Subcutaneous adipose tissue (tissue), 4 donors: ENCODE results near the gene TTC9B. TPM values are rescaled to one million over a fixed set of nuclear protein-coding genes. Genes with fewer than 3 reads are reported as not detected.

Experiments used
- total RNA-seq, 4 donors: library from RNA; depleted of rRNA; stranded (reverse); fragments of >200 nt; gene quantifications; one replicate each; pipeline ENCODE4 v1.1.0, GENCODE V29; 2016
- TF ChIP-seq, protein P1 (sequence below): fragments of 450-650 bp; IDR thresholded peaks from one replicate; pipeline ENCODE4 v1.5.1; 2016; ENCODE audit warnings: low read depth, mild to moderate bottlenecking, control low read depth, antibody characterized with exemption, moderate library complexity

The TTC9B gene
- not detected for total RNA-seq

- TF ChIP-seq, protein P1, sequence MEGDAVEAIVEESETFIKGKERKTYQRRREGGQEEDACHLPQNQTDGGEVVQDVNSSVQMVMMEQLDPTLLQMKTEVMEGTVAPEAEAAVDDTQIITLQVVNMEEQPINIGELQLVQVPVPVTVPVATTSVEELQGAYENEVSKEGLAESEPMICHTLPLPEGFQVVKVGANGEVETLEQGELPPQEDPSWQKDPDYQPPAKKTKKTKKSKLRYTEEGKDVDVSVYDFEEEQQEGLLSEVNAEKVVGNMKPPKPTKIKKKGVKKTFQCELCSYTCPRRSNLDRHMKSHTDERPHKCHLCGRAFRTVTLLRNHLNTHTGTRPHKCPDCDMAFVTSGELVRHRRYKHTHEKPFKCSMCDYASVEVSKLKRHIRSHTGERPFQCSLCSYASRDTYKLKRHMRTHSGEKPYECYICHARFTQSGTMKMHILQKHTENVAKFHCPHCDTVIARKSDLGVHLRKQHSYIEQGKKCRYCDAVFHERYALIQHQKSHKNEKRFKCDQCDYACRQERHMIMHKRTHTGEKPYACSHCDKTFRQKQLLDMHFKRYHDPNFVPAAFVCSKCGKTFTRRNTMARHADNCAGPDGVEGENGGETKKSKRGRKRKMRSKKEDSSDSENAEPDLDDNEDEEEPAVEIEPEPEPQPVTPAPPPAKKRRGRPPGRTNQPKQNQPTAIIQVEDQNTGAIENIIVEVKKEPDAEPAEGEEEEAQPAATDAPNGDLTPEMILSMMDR, result no peak
Observed at GRCh38 chr19:40217934-40218890, at the start of gene TTC9B. Gene TTC9B, minus strand, starts transcription at chr19:40218384. Its CDS starts 3 bp downstream, at chr19:40218381.

GRCh38 chr19:40267601-40267997 lies 49.4 kb upstream of the TTC9B start:
- TF ChIP-seq, protein P1, result no peak

- TF ChIP-seq, protein P1, result no peak
Observed at GRCh38 chr19:40266912-40267600, 48.9 kb upstream of the TTC9B start.

GRCh38 chr19:40266119-40266518 lies 47.9 kb upstream of the TTC9B start:
- TF ChIP-seq, protein P1, result no peak

DNA sequence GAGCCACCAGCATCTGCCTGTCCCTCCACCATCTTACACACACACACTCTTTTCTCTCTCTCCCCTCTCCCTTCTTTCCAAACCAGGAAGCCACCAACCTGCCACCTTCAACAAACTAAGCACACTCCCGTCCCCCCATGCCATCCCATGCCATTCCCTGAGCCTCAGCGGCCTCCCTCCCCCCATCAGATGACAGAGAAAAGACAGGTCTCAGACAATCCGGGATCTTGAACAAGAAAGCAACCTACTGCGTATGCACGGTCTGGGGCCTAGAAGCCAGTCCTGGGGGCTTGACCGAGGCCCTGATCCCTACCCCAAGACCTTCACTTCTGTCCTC lies 47.5 kb upstream of the TTC9B start:
- TF ChIP-seq, protein P1, result no peak

DNA sequence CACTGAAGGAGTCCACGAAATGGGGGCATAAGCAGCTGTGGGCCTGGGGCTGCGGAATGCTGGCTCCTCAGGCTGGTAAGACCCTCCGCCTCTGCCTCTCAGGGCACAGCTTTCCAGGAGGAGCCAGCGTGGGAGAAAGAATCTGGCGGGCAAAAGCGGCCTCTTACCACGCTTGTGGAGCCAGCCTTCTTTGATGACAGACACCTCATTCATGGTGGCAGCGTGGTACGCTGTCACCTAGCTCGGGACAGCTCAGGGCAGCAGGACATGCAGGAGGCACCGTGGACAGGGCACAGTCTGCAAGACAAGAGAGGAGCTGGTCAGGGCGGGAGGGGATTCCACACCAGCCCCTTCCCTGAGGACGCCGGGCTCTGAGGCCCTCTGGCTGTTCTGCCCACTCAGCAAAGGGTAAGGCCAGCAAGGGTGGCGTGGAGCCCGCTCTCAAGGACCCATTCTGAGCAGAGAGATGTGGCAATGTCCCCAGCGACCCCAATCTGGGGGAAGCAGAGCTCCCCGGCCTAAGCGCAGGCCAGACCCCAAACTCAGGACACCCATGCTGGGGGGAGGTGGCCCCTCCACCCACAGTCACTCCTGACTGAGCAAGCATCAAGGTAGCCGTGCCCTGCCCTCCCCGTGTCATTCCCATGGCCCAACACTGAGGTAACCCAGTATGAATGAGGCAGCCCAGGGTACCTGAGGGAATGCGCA lies 47.0 kb upstream of the TTC9B start:
- TF ChIP-seq, protein P1, result no peak
